ENCODE measurements around the gene MAPK13. TPM values are rescaled to one million over a fixed set of nuclear protein-coding genes. Genes with fewer than 3 reads are reported as not detected.

MAPK13 gene
- total RNA-seq, 5 donors from 2014 or later (not counting 1 experiment from before 2014, with no cell fraction given), result 38.2 to 45.6 (median 44.1) TPM

- no peak for ATAC-seq (replicated peaks in 1 of 4)
- 80% methylated on average over 2 of the region's 4 CpGs for WGBS (ENCODE audit: insufficient coverage)
- peaks cover 17 to 31% (median 25%) of the 10 kb centered on the region in 3 donors for H3K4me1 Mint-ChIP-seq
These were observed 15.2 kb downstream of the MAPK13 start for GRCh38 chr6:36145495-36145894.

GRCh38 chr6:36147294-36147693, 17.0 kb downstream of the MAPK13 start:
- DNase-seq, result no peak
- POLR2A ChIA-PET, result no interaction called here

More at GRCh38 chr6:36145495-36145894, 15.2 kb downstream of the MAPK13 start:
- no peaks in the 10 kb centered on the region for H3K27me3 Mint-ChIP-seq
- no peaks in the 10 kb centered on the region for H3K9me3 ChIP-seq
- no peak overlapping the region for H3K27ac Mint-ChIP-seq
- POLR2A ChIA-PET, result no interaction called here
- CTCF ChIA-PET, result no interaction called here
- peaks cover 13% of the 10 kb centered on the region for H3K36me3 Mint-ChIP-seq
- H3K27me3 ChIP-seq (replicated peaks in 1 of 2; ENCODE audit: control insufficient read depth in 2 of 2, extremely low read depth in 1 of 2, insufficient read depth in 2 of 2, low read length in 1 of 2), result no peaks in the 10 kb centered on the region
- H3K4me1 ChIP-seq (ENCODE audit: control insufficient read depth in 1 of 2, extremely low read depth in 1 of 2, insufficient read depth in 2 of 2, low read length in 2 of 2), result peaks cover 3 to 26% of the 10 kb centered on the region in 2 experiments
- H3K4me3 ChIP-seq (ENCODE audit: control insufficient read depth in 1 of 2, extremely low read depth in 1 of 2, low read length in 1 of 2), result no peak overlapping the region
- peaks cover 0 to 4% of the 10 kb centered on the region in 2 donors for H3K36me3 ChIP-seq (ENCODE audit: control insufficient read depth in 2 of 2, extremely low read depth in 1 of 2, insufficient read depth in 1 of 2, low read length in 1 of 2)
- peaks cover 3 to 9% (median 6%) of the 10 kb centered on the region in 3 donors for H3K9me3 Mint-ChIP-seq
- no peak overlapping the region for H3K4me3 Mint-ChIP-seq
- no peak for DNase-seq
- no peak overlapping the region for H3K27ac ChIP-seq (ENCODE audit: low read length)

GRCh38 chr6:36149476-36149875, 19.2 kb downstream of the MAPK13 start:
- no peak overlapping the region for H3K27ac Mint-ChIP-seq
- POLR2A ChIA-PET, result no interaction called here

More at GRCh38 chr6:36147294-36147693, 17.0 kb downstream of the MAPK13 start:
- Mint-ChIP-seq H3K4me1 (peaks cover 13 to 23% (median 22%) of the 10 kb centered on the region in 3 donors), H3K27me3 (no peaks in the 10 kb centered on the region), H3K36me3 (peaks cover 4% of the 10 kb centered on the region), H3K4me3 (no peak overlapping the region), H3K27ac (no peak overlapping the region), H3K9me3 (peaks cover 3 to 9% (median 6%) of the 10 kb centered on the region in 3 donors)
- CTCF ChIA-PET, result no interaction called here
- Histone ChIP-seq H3K27me3 (replicated peaks in 1 of 2; ENCODE audit: control insufficient read depth in 2 of 2, extremely low read depth in 1 of 2, insufficient read depth in 2 of 2, low read length in 1 of 2) (no peaks in the 10 kb centered on the region), H3K9me3 (no peaks in the 10 kb centered on the region), H3K27ac (ENCODE audit: low read length) (no peak overlapping the region), H3K4me1 (ENCODE audit: control insufficient read depth in 1 of 2, extremely low read depth in 1 of 2, insufficient read depth in 2 of 2, low read length in 2 of 2) (peaks cover 3 to 14% of the 10 kb centered on the region in 2 experiments), H3K36me3 (ENCODE audit: control insufficient read depth in 2 of 2, extremely low read depth in 1 of 2, insufficient read depth in 1 of 2, low read length in 1 of 2) (no peaks in the 10 kb centered on the region), H3K4me3 (ENCODE audit: control insufficient read depth in 1 of 2, extremely low read depth in 1 of 2, low read length in 1 of 2) (no peak overlapping the region)
- ATAC-seq (replicated peaks in 1 of 4), result no peak
- 100% methylated on average over 3 of the region's 3 CpGs for WGBS (ENCODE audit: insufficient coverage)

GRCh38 chr6:36150283-36150682, 20.0 kb downstream of the MAPK13 start:
- H3K27me3 ChIP-seq (replicated peaks in 1 of 2; ENCODE audit: control insufficient read depth in 2 of 2, extremely low read depth in 1 of 2, insufficient read depth in 2 of 2, low read length in 1 of 2), result no peaks in the 10 kb centered on the region
- Mint-ChIP-seq H3K9me3 (peaks cover 3 to 9% (median 6%) of the 10 kb centered on the region in 3 donors), H3K27me3 (peaks cover 0 to 1% of the 10 kb centered on the region in 2 donors), H3K36me3 (peaks cover 19% of the 10 kb centered on the region), H3K27ac (no peak overlapping the region), H3K4me1 (peaks cover 13 to 22% (median 20%) of the 10 kb centered on the region in 3 donors), H3K4me3 (no peak overlapping the region)
- no peak overlapping the region for H3K27ac ChIP-seq (ENCODE audit: low read length)
- WGBS (ENCODE audit: insufficient coverage), result no CpG with 5 or more reads among the region's 3 CpGs
- no peak overlapping the region for H3K4me3 ChIP-seq (ENCODE audit: control insufficient read depth in 1 of 2, extremely low read depth in 1 of 2, low read length in 1 of 2)
- ATAC-seq (replicated peaks in 1 of 4) (no peak), DNase-seq (no peak)
- no peaks in the 10 kb centered on the region for H3K36me3 ChIP-seq (ENCODE audit: control insufficient read depth in 2 of 2, extremely low read depth in 1 of 2, insufficient read depth in 1 of 2, low read length in 1 of 2)
- ChIA-PET CTCF (no interaction called here), POLR2A (no interaction called here)
- no peaks in the 10 kb centered on the region for H3K9me3 ChIP-seq
- peaks cover 3 to 12% of the 10 kb centered on the region in 2 experiments for H3K4me1 ChIP-seq (ENCODE audit: control insufficient read depth in 1 of 2, extremely low read depth in 1 of 2, insufficient read depth in 2 of 2, low read length in 2 of 2)

More at GRCh38 chr6:36149476-36149875, 19.2 kb downstream of the MAPK13 start:
- Mint-ChIP-seq H3K9me3 (peaks cover 3 to 9% (median 6%) of the 10 kb centered on the region in 3 donors), H3K4me3 (no peak overlapping the region), H3K36me3 (peaks cover 14% of the 10 kb centered on the region), H3K27me3 (peaks cover 0 to 1% of the 10 kb centered on the region in 2 donors), H3K4me1 (peaks cover 13 to 22% (median 20%) of the 10 kb centered on the region in 3 donors)
- Histone ChIP-seq H3K36me3 (ENCODE audit: control insufficient read depth in 2 of 2, extremely low read depth in 1 of 2, insufficient read depth in 1 of 2, low read length in 1 of 2) (no peaks in the 10 kb centered on the region), H3K4me3 (ENCODE audit: control insufficient read depth in 1 of 2, extremely low read depth in 1 of 2, low read length in 1 of 2) (no peak overlapping the region), H3K9me3 (no peaks in the 10 kb centered on the region), H3K4me1 (ENCODE audit: control insufficient read depth in 1 of 2, extremely low read depth in 1 of 2, insufficient read depth in 2 of 2, low read length in 2 of 2) (peaks cover 3 to 12% of the 10 kb centered on the region in 2 experiments), H3K27me3 (replicated peaks in 1 of 2; ENCODE audit: control insufficient read depth in 2 of 2, extremely low read depth in 1 of 2, insufficient read depth in 2 of 2, low read length in 1 of 2) (no peaks in the 10 kb centered on the region), H3K27ac (ENCODE audit: low read length) (no peak overlapping the region)
- CTCF ChIA-PET, result no interaction called here
- ATAC-seq (replicated peaks in 1 of 4) (no peak), DNase-seq (no peak)

- no peak overlapping the region for H3K27ac Mint-ChIP-seq
- DNase-seq, result no peak
- peaks cover 0 to 8% (median 5%) of the 10 kb centered on the region in 3 donors for H3K4me1 Mint-ChIP-seq
- ATAC-seq (replicated peaks in 1 of 4), result no peak
- no peak overlapping the region for H3K4me3 ChIP-seq (ENCODE audit: control insufficient read depth in 1 of 2, extremely low read depth in 1 of 2, low read length in 1 of 2)
- peaks cover 5 to 8% (median 8%) of the 10 kb centered on the region in 3 donors for H3K9me3 Mint-ChIP-seq
- whole genome bisulfite sequencing (ENCODE audit: insufficient coverage), result 100% methylated on average over 1 of the region's 2 CpGs
- ChIA-PET POLR2A (no interaction called here), CTCF (no interaction called here)
- peaks cover 0 to 1% of the 10 kb centered on the region in 2 donors for H3K27me3 Mint-ChIP-seq
- no peak overlapping the region for H3K4me3 Mint-ChIP-seq
- H3K9me3 ChIP-seq, result no peaks in the 10 kb centered on the region
- H3K27ac ChIP-seq (ENCODE audit: low read length), result no peak overlapping the region
- peaks cover 35% of the 10 kb centered on the region for H3K36me3 Mint-ChIP-seq
- no peaks in the 10 kb centered on the region for H3K4me1 ChIP-seq (ENCODE audit: control insufficient read depth in 1 of 2, extremely low read depth in 1 of 2, insufficient read depth in 2 of 2, low read length in 2 of 2)
- no peaks in the 10 kb centered on the region for H3K36me3 ChIP-seq (ENCODE audit: control insufficient read depth in 2 of 2, extremely low read depth in 1 of 2, insufficient read depth in 1 of 2, low read length in 1 of 2)
- no peaks in the 10 kb centered on the region for H3K27me3 ChIP-seq (replicated peaks in 1 of 2; ENCODE audit: control insufficient read depth in 2 of 2, extremely low read depth in 1 of 2, insufficient read depth in 2 of 2, low read length in 1 of 2)
These were observed 24.0 kb downstream of the MAPK13 start for GRCh38 chr6:36154286-36154685.

GRCh38 chr6:36155662-36156061, 25.3 kb downstream of the MAPK13 start:
- no peak overlapping the region for H3K27ac ChIP-seq (ENCODE audit: low read length)
- peaks cover 0 to 1% (median under 1%) of the 10 kb centered on the region in 3 donors for H3K4me1 Mint-ChIP-seq
- H3K36me3 Mint-ChIP-seq, result peaks cover 43% of the 10 kb centered on the region
- H3K4me1 ChIP-seq (ENCODE audit: control insufficient read depth in 1 of 2, extremely low read depth in 1 of 2, insufficient read depth in 2 of 2, low read length in 2 of 2), result no peaks in the 10 kb centered on the region
- CTCF ChIA-PET, result interaction anchor here in 1 of 2 donors (0.6 kb wide), 1 partner anchor 489 kb away, joined by 4 read pairs; no protein-coding TSS in a partner anchor
- no peaks in the 10 kb centered on the region for H3K36me3 ChIP-seq (ENCODE audit: control insufficient read depth in 2 of 2, extremely low read depth in 1 of 2, insufficient read depth in 1 of 2, low read length in 1 of 2)
- DNase-seq, result no peak
- H3K27me3 ChIP-seq (replicated peaks in 1 of 2; ENCODE audit: control insufficient read depth in 2 of 2, extremely low read depth in 1 of 2, insufficient read depth in 2 of 2, low read length in 1 of 2), result no peaks in the 10 kb centered on the region
- no CpG with 5 or more reads among the region's 2 CpGs for WGBS (ENCODE audit: insufficient coverage)
- no peak overlapping the region for H3K4me3 ChIP-seq (ENCODE audit: control insufficient read depth in 1 of 2, extremely low read depth in 1 of 2, low read length in 1 of 2)
- H3K4me3 Mint-ChIP-seq, result no peak overlapping the region
- H3K9me3 Mint-ChIP-seq, result peaks cover 8 to 14% (median 9%) of the 10 kb centered on the region in 3 donors
- ATAC-seq (replicated peaks in 1 of 4), result no peak
- no peak overlapping the region for H3K27ac Mint-ChIP-seq
- H3K27me3 Mint-ChIP-seq, result peaks cover 0 to 1% of the 10 kb centered on the region in 2 donors
- POLR2A ChIA-PET, result no interaction called here
- no peaks in the 10 kb centered on the region for H3K9me3 ChIP-seq

All from T-cell (primary cell).